Muscle layer of colon (tissue), 2 donors: ENCODE measurements around the gene SELENON.

Experiments used
- H3K27ac ChIP-seq: one replicate; pipeline ENCODE4 v1.7.0; 2013; ENCODE audit warnings: low read depth, mild to moderate bottlenecking, low read length, moderate library complexity
- H3K27me3 ChIP-seq, 2 donors: one replicate each; pipeline ENCODE4 v1.7.0; 2013; ENCODE audit warnings: low read length in 2 of 2, mild to moderate bottlenecking in 2 of 2; ENCODE audit not compliant: insufficient read depth in 2 of 2, control insufficient read depth in 1 of 2
- H3K36me3 ChIP-seq: one replicate; pipeline ENCODE4 v1.7.0; 2013; ENCODE audit warnings: mild to moderate bottlenecking, low read length; ENCODE audit not compliant: insufficient read depth
- H3K4me1 ChIP-seq: one replicate; pipeline ENCODE4 v1.7.0; 2013; ENCODE audit warnings: mild to moderate bottlenecking, low read length; ENCODE audit not compliant: insufficient read depth
- H3K4me3 ChIP-seq, 2 donors: one replicate each; pipeline ENCODE4 v1.7.0; 2013; ENCODE audit warnings: low read length in 2 of 2, low read depth in 1 of 2, mild to moderate bottlenecking in 1 of 2, moderate library complexity in 1 of 2
- H3K9ac ChIP-seq: one replicate; pipeline ENCODE4 v1.7.0; 2013; ENCODE audit warnings: low read length
- H3K9me3 ChIP-seq: one replicate; pipeline ENCODE4 v1.7.0; 2013; ENCODE audit warnings: mild to moderate bottlenecking, low read length
- donor health status: abdominal sarcoma.
- donor health status: Adenocarcinoma of cecum.

The SELENON gene

GRCh38 chr1:25814549-25815087 lies 14.6 kb downstream of the SELENON start:
- Histone ChIP-seq H3K4me1 (peaks cover 22% of the 10 kb centered on the region), H3K36me3 (peaks cover 47% of the 10 kb centered on the region), H3K4me3 (no peak overlapping the region), H3K9me3 (no peaks in the 10 kb centered on the region), H3K27me3 (no peaks in the 10 kb centered on the region), H3K9ac (no peak overlapping the region), H3K27ac (no peak overlapping the region)

- Histone ChIP-seq H3K36me3 (peaks cover 39% of the 10 kb centered on the region), H3K9me3 (no peaks in the 10 kb centered on the region), H3K4me1 (peaks cover 17% of the 10 kb centered on the region), H3K4me3 (no peak overlapping the region), H3K27me3 (no peaks in the 10 kb centered on the region), H3K27ac (no peak overlapping the region), H3K9ac (no peak overlapping the region)
These were observed 15.5 kb downstream of the SELENON start for GRCh38 chr1:25815208-25816111.

DNA sequence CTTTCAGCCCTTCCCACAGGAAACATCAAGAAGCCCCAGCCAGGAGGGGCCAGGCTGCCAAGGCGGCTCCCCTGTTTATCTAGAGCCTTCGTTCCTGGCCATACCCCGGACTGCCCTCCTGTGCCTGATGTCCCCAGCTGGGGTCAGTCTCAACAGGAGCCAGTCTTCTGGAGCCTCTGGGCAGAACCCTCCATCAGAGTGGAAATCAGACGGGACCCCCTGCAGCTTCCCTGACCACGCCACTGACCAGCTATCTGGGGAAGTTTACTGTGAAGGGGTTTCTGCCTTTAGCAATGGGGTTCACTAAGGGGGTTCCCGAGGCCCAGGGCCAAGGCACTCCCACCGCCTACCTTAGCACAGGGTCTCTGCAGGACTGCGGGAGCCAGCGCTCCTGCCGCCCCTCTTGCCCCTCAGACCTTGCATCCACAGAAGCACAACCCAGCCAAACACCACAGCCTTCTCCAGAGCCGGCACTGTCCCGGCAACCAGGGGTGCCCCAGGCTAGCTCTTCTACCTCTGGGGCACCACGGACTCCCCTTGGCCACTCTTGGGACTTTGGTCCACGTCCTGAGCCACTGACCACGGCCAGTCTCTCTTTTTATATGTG lies 16.2 kb downstream of the SELENON start:
- H3K4me3 ChIP-seq, result no peak overlapping the region
- no peak overlapping the region for H3K9ac ChIP-seq
- H3K27ac ChIP-seq, result no peak overlapping the region
- no peaks in the 10 kb centered on the region for H3K9me3 ChIP-seq
- H3K36me3 ChIP-seq, result peaks cover 39% of the 10 kb centered on the region
- no peaks in the 10 kb centered on the region for H3K27me3 ChIP-seq
- H3K4me1 ChIP-seq, result peaks cover 15% of the 10 kb centered on the region

DNA sequence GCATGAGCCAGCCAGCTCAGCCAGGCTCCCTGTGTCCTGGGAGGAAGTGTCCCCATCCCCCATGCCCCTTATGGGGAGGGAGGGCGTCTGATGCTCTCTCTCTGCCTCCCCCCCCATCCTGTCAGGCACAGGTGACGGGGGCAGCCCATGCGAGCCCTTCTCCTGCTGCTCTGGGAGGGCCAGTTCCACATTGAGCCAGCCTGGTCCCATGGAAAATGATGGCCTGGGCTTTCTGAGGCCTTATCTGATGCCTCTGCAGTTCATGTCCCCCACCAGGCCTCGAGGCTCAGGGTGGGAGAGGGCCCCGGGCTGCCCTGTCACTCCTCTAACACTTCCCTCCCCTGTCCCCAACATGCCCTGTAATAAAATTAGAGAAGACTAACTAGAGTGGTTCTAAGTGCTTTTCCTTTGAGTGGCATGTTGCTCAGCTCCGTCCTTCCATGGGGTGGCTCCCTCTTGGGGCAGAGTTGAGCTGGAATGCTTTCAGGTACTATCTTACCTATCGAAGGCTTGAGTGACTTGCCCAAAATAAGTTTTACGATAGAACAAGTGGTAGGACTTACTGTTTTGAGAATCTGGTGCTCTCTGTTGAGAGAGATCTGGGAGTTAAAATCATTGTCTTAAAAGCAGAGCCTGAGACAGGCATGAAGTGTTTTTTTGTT lies 18.0 kb downstream of the SELENON start:
- H3K4me3 ChIP-seq, result no peak overlapping the region
- H3K9me3 ChIP-seq, result no peaks in the 10 kb centered on the region
- H3K4me1 ChIP-seq, result peaks cover 25% of the 10 kb centered on the region
- no peaks in the 10 kb centered on the region for H3K27me3 ChIP-seq
- H3K27ac ChIP-seq, result no peak overlapping the region
- H3K36me3 ChIP-seq, result peaks cover 26% of the 10 kb centered on the region
- no peak overlapping the region for H3K9ac ChIP-seq

- Histone ChIP-seq H3K36me3 (peaks cover 24% of the 10 kb centered on the region), H3K27me3 (no peaks in the 10 kb centered on the region), H3K9me3 (no peaks in the 10 kb centered on the region), H3K4me1 (peaks cover 29% of the 10 kb centered on the region), H3K9ac (peak overlapping the region; percentile 84), H3K27ac (peak overlapping the region; percentile 98), H3K4me3 (peak overlapping the region; percentile 88 to 98)
These were observed 18.6 kb downstream of the SELENON start for GRCh38 chr1:25818569-25818968.

DNA sequence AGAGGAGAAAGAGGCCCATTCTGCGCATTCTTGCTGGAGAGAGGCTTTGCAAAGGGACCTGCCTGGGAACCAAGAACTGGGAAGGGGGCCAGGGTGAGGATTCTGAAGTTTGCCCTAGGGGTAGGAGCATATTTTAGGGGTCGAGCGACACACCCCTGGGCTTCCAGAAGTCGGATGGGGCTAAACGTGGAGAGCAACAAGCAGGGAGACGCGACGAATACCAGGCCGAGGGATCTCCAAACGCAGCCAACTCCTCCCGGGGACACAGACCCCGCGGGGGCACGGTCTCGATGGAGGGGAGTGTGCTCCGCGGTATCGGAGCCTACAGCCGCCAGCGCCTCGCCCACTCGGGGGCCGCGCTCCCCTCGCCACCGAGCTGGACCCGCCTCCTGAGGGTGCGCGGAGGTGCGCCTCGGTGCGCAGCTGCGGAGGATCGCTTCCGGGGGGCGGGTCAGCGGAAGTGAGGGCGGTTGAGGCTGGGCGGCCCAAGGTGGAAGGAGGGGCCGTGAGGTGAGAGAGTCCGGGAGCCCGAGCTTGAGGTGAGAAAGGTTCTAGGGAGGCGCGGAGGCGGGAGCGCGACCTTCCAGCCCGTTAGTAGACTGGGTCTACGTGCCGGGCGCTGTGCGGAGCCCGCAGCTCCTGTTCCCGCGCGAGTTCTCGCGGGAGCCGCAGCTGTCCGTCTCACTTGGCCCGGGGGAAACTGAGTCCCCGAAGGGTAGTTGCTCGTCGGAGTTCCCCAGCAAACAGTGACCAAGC lies 19.7 kb downstream of the SELENON start, which contains the start of gene MTFR1L:
MTFR1L (plus strand) TSS at position 464 of the 756 bp plus-strand sequence. CDS start 3,151 bp downstream, outside the sequence.
- peak within 1 kb of the TSS; percentile 98 for H3K27ac ChIP-seq
- H3K9ac ChIP-seq, result peak within 1 kb of the TSS; percentile 84
- peaks cover 30% of the 10 kb centered on the region for H3K4me1 ChIP-seq
- no peaks in the 10 kb centered on the region for H3K9me3 ChIP-seq
- H3K27me3 ChIP-seq, result no peaks in the 10 kb centered on the region
- H3K36me3 ChIP-seq, result peaks cover 22% of the 10 kb centered on the region
- peak within 1 kb of the TSS; percentile 88 to 98 for H3K4me3 ChIP-seq

- Histone ChIP-seq H3K27ac (peak overlapping the region; percentile 98), H3K27me3 (no peaks in the 10 kb centered on the region), H3K36me3 (peaks cover 21% of the 10 kb centered on the region), H3K9me3 (no peaks in the 10 kb centered on the region), H3K4me1 (peaks cover 30% of the 10 kb centered on the region), H3K4me3 (peak overlapping the region; percentile 88 to 98), H3K9ac (peak overlapping the region; percentile 84)
These were observed 20.5 kb downstream of the SELENON start for GRCh38 chr1:25820247-25821111.

DNA sequence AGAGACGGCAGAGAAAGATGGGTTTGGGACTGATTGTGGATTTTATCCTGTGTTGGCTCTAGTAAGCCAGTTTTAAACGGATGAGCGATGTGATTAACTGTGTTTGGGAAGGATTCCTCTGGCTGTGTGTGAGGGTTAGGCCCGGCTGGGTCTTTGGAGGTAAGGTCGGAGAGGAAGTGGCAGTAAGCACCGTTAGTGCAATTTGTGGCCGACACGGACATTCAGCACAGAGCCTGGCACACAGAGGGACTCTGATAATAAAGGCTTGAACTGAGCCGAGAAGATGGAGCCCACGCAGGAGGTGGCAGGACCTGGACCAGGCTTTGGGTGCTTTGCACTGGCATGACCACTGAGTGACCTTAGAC lies 21.1 kb downstream of the SELENON start:
- Histone ChIP-seq H3K27me3 (no peaks in the 10 kb centered on the region), H3K9ac (peak overlapping the region; percentile 84), H3K9me3 (no peaks in the 10 kb centered on the region), H3K4me1 (peaks cover 30% of the 10 kb centered on the region), H3K36me3 (peaks cover 28% of the 10 kb centered on the region), H3K27ac (peak overlapping the region; percentile 98), H3K4me3 (peak overlapping the region; percentile 88 to 98)

GRCh38 chr1:25821630-25822091 lies 21.7 kb downstream of the SELENON start:
- peak overlapping the region; percentile 84 for H3K9ac ChIP-seq
- H3K36me3 ChIP-seq, result peaks cover 28% of the 10 kb centered on the region
- H3K4me3 ChIP-seq, result peak overlapping the region in 1 of 2 donors; percentile 88
- H3K9me3 ChIP-seq, result no peaks in the 10 kb centered on the region
- no peak overlapping the region for H3K27ac ChIP-seq
- H3K4me1 ChIP-seq, result peaks cover 30% of the 10 kb centered on the region
- no peaks in the 10 kb centered on the region for H3K27me3 ChIP-seq

DNA sequence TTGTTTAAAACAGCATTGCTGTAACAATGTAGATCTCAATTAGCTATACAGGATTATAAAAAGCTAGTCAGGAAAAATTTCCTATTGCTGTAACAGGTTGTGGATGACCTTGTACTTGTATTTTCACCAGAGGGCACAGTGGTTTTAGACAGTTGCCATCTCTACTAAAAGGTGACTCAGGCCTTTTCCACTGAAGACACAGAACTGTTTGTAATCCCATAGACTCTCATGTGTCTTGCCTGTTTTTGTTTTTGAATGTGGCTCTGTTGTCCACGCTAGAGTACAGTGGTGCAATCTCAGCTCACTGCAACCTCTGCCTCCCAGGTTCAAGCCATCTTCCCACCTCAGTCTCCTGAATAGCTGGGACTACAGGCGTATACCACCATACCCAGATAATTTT lies 25.6 kb downstream of the SELENON start:
- H3K4me3 ChIP-seq, result no peak overlapping the region
- H3K9me3 ChIP-seq, result no peaks in the 10 kb centered on the region
- no peak overlapping the region for H3K9ac ChIP-seq
- H3K4me1 ChIP-seq, result peaks cover 20% of the 10 kb centered on the region
- no peaks in the 10 kb centered on the region for H3K27me3 ChIP-seq
- peaks cover 67% of the 10 kb centered on the region for H3K36me3 ChIP-seq
- no peak overlapping the region for H3K27ac ChIP-seq
